ENCODE results near the gene CYBC1.
A peak's percentile ranks its signal among the peaks of the same experiment; 100 is the strongest.
"Not testable (repeated sequence)": the region's sequence is repeated elsewhere in the genome, so short reads cannot be mapped to it uniquely, and the experiment has no call there.

Gene CYBC1

DNA sequence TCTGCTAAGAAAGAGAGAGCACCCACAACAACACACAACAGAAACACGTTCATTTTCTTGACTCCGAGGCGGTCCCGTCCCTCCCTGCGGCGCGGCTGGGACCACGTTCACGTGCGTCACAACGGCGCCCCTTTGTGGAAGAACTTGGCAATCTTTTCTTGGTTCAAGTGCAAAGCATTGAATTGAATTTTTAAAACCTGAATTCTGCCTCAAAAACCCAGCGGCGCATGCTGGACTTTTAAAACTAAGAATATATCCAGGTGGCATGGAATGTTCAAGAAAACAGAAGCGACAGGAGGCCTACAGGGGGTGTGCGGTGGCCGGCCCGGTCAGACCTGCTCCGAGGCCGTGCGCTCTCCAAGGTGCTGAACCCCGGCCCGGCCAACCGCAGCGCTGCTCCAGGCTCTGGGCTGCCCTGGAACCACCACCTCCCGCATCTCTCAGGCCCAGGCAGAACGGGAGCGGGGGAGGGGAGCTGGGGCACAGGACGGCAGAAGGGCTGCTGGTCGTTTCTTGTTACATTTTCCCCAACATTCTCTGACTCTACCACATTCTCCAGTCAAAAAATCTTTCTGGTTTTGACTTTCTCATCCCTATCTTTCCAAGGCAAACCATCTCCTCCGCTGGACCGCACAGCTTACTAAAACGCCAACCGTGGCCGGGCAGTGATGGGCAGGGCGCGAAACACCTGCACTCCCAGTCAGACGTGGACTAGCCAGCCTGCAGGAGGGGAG, 35.8 kb downstream of the CYBC1 start:
- H3K4me3 ChIP-seq (ENCODE audit: low read depth, low read length) = no peak overlapping the region
- TF ChIP-seq, protein P1, sequence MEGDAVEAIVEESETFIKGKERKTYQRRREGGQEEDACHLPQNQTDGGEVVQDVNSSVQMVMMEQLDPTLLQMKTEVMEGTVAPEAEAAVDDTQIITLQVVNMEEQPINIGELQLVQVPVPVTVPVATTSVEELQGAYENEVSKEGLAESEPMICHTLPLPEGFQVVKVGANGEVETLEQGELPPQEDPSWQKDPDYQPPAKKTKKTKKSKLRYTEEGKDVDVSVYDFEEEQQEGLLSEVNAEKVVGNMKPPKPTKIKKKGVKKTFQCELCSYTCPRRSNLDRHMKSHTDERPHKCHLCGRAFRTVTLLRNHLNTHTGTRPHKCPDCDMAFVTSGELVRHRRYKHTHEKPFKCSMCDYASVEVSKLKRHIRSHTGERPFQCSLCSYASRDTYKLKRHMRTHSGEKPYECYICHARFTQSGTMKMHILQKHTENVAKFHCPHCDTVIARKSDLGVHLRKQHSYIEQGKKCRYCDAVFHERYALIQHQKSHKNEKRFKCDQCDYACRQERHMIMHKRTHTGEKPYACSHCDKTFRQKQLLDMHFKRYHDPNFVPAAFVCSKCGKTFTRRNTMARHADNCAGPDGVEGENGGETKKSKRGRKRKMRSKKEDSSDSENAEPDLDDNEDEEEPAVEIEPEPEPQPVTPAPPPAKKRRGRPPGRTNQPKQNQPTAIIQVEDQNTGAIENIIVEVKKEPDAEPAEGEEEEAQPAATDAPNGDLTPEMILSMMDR (IDR thresholded peaks at IDR 0.05; ENCODE audit: low read depth, low read length, missing control alignments) = peak; percentile 37
- DNase-seq (ENCODE audit: low read depth) = no peak

- TF ChIP-seq, protein P1 (IDR thresholded peaks at IDR 0.05; ENCODE audit: low read depth, low read length, missing control alignments) = no peak
- no peak for DNase-seq (ENCODE audit: low read depth)
Measured at GRCh38 chr17:82412535-82413520, 37.7 kb downstream of the CYBC1 start.

DNA sequence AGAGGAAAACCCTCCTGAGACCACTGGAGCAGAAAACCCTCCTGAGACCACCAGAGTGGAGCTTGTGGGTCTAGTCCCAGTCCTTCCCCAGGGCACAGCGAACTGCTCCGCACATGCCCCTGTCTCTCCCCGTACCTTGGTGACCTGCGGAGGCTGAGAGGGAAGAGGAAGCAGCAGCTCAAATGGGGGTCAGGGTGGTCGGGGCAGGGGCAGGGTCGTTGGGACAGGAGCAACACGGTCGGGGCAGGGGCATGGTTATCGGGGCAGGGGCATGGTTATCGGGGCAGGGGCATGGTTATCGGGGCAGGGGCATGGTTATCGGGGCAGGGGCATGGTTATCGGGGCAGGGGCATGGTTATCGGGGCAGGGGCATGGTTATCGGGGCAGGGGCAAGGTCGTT, 38.5 kb downstream of the CYBC1 start:
- not testable (repeated sequence) for H3K4me3 ChIP-seq (ENCODE audit: low read depth, low read length); DNase-seq (ENCODE audit: low read depth)

More at GRCh38 chr17:82412535-82413520, 37.7 kb downstream of the CYBC1 start:
- H3K4me3 ChIP-seq (ENCODE audit: low read depth, low read length) = no peak overlapping the region

DNA sequence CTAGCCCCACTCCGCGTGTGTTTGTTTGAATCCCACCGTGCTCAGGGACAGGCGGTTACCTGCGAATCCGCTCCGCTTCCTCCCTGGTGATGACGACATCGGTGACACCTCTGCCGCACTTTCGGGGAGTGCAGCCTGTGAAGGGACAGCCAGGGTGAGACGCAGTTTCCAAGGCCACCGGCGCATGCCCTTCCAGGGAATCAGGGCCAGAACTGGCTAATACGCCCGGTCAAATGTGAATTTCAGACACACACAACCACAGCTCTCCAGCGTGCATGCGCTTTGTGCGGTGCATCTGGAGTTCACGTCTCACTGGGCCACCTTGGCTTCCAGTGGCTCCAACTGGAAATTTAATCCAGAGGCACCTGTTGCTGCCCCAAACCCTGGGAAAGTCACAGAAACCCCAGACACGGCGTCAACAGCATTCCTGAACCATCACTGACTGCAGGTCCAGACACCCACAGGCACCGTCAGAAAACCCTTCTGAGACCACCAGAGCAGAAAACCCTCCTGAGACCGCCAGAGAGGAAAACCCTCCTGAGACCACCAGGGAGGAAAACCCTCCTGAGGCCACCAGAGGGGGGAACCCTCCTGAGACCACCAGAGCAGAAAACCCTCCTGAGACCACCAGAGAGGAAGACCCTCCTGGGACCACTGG, 39.0 kb downstream of the CYBC1 start:
- H3K4me3 ChIP-seq (ENCODE audit: low read depth, low read length) = no peak overlapping the region
- no peak for DNase-seq (ENCODE audit: low read depth)
- TF ChIP-seq, protein P1 (IDR thresholded peaks at IDR 0.05; ENCODE audit: low read depth, low read length, missing control alignments) = no peak

DNA sequence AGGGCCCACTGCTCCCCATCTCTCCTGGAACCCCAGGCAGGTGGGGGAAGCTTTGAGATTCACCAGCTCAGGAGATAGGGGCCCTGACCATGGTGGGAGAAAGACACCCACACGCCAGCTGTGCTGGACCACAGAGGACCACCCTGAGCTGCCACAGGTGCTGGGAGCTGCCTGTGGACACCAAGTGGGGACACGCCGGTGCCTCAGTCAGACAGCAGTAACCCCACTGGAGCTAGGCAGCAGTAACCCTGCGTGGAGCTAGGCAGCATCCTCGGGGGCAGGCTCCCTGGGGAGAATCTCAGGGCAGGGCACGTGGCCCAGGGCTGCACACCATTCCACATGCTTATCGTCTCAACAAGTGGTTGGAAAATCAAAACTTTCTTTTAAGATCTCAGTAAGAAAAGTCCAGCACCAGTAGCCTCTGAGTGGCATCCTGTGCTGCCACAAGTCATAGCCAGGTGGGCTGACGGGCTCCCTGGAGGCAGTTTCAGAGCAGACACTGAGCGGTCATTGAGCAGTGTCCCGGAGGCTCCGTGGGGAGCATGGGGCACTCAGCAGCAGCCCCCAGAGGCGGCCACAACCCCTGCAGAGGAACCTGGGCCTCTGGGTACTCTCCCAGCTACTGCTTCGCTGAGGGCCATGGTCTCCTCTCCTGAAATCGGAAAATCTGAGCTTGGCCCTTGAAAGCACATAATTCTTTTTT, 40.4 kb downstream of the CYBC1 start:
- TF ChIP-seq, protein P1 (IDR thresholded peaks at IDR 0.05; ENCODE audit: low read depth, low read length, missing control alignments) = no peak
- no peak for DNase-seq (ENCODE audit: low read depth)
- no peak overlapping the region for H3K4me3 ChIP-seq (ENCODE audit: low read depth, low read length)

DNA sequence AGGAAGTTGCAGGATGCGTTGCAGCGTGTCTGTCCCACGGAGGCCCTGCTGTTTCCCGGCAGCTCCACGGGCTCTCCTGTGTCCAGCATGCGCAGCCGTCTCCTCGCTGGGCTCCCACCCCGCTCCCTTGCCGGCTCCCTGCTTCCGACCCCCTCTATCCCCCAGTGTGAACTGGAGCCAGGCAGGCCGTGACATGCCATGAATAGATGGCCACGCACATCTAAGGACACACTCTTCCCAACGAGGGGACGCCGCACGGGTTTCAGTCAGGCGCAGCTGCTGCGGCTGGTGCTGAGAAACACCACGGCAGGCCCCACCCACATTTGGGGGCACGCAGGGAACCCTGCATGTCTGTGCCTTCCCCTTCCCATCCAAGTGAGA, 41.6 kb downstream of the CYBC1 start:
- no peak for DNase-seq (ENCODE audit: low read depth)
- TF ChIP-seq, protein P1 (IDR thresholded peaks at IDR 0.05; ENCODE audit: low read depth, low read length, missing control alignments) = no peak
- no peak overlapping the region for H3K4me3 ChIP-seq (ENCODE audit: low read depth, low read length)
